Transverse colon (tissue), 4 donors: ENCODE results near the gene FANCE.

ENCODE experiments used
- EP300 ChIP-seq: sonication (generic); formaldehyde crosslinking; IDR thresholded peaks from one replicate; pipeline ENCODE4 v1.6.1; 2017; ENCODE audit warnings: antibody characterized with exemption, low read depth
- POLR2A ChIP-seq: fragments of 450-650 bp; IDR thresholded peaks from one replicate; pipeline ENCODE4 v1.6.1; 2016; ENCODE audit warnings: antibody characterized with exemption, mild to moderate bottlenecking, moderate library complexity
- POLR2AphosphoS5 ChIP-seq, 3 donors: sonication (generic); formaldehyde crosslinking; IDR thresholded peaks; one replicate each; pipeline ENCODE4 v1.6.1; 2016; ENCODE audit warnings: antibody characterized with exemption in 3 of 3
- TF ChIP-seq, protein P1 (sequence below), 5 experiments: fragments of 200-600 bp in 3 of 5; fragments of 450-650 bp in 2 of 5; sonication (generic) in 3 of 5; IDR thresholded peaks; 1 replicate in 2 of 5; 2 replicates in 3 of 5; pipeline ENCODE4 v1.5.1; 2016 to 2017; ENCODE audit warnings: antibody characterized with exemption in 5 of 5, inconsistent platforms in 3 of 5, mild to moderate bottlenecking in 2 of 5, moderate library complexity in 1 of 5

- TF ChIP-seq EP300: no peak
- TF ChIP-seq, protein P1, sequence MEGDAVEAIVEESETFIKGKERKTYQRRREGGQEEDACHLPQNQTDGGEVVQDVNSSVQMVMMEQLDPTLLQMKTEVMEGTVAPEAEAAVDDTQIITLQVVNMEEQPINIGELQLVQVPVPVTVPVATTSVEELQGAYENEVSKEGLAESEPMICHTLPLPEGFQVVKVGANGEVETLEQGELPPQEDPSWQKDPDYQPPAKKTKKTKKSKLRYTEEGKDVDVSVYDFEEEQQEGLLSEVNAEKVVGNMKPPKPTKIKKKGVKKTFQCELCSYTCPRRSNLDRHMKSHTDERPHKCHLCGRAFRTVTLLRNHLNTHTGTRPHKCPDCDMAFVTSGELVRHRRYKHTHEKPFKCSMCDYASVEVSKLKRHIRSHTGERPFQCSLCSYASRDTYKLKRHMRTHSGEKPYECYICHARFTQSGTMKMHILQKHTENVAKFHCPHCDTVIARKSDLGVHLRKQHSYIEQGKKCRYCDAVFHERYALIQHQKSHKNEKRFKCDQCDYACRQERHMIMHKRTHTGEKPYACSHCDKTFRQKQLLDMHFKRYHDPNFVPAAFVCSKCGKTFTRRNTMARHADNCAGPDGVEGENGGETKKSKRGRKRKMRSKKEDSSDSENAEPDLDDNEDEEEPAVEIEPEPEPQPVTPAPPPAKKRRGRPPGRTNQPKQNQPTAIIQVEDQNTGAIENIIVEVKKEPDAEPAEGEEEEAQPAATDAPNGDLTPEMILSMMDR (IDR thresholded peaks at IDR 0.05): no peak
- TF ChIP-seq POLR2A: no peak
- TF ChIP-seq POLR2AphosphoS5 (IDR thresholded peaks at IDR 0.05): no peak
Measured at GRCh38 chr6:35501784-35502183, 49.6 kb downstream of the FANCE start.
